Fibroblast of pulmonary artery (primary cell): ENCODE measurements around the gene CYP4F3.

Experiments
- DNase-seq: peaks from one replicate; pipeline ENCODE4 v3.0.0-alpha.2; 2010; ENCODE audit warnings: low read depth
- H3K4me3 ChIP-seq: replicated peaks from 2 replicates; pipeline ENCODE4 v1.5.1; 2011; ENCODE audit warnings: low read depth, mild to moderate bottlenecking, control low read depth, low read length, moderate library complexity
- CTCF ChIP-seq: IDR thresholded peaks from 2 replicates; pipeline ENCODE4 v1.5.1; 2011; ENCODE audit warnings: mild to moderate bottlenecking, control low read depth, low read length, inconsistent platforms; ENCODE audit errors: missing control alignments

The CYP4F3 gene

GRCh38 chr19:15621801-15622200, 18.9 kb upstream of the CYP4F3 start:
- no peak for DNase-seq
- H3K4me3 ChIP-seq = no peak overlapping the region
- no peak for TF ChIP-seq CTCF

GRCh38 chr19:15622991-15623390, 17.7 kb upstream of the CYP4F3 start:
- no peak overlapping the region for H3K4me3 ChIP-seq
- TF ChIP-seq CTCF = no peak
- DNase-seq = no peak

GRCh38 chr19:15623711-15624318, 16.9 kb upstream of the CYP4F3 start:
- no peak for TF ChIP-seq CTCF
- no peak overlapping the region for H3K4me3 ChIP-seq
- DNase-seq = no peak

- no peak for TF ChIP-seq CTCF
- DNase-seq = no peak
Observed at GRCh38 chr19:15628236-15629002, 12.3 kb upstream of the CYP4F3 start.

GRCh38 chr19:15629003-15629880, 11.5 kb upstream of the CYP4F3 start:
- DNase-seq = peak; percentile 53
- peak; percentile 86 for TF ChIP-seq CTCF
- H3K4me3 ChIP-seq = no peak overlapping the region

More at GRCh38 chr19:15628236-15629002, 12.3 kb upstream of the CYP4F3 start:
- H3K4me3 ChIP-seq = no peak overlapping the region

GRCh38 chr19:15631817-15632216, 8.9 kb upstream of the CYP4F3 start:
- DNase-seq = no peak
- TF ChIP-seq CTCF = peak; percentile 23
- H3K4me3 ChIP-seq = no peak overlapping the region
